ENCODE results near the gene ERCC2.
"Not testable (repeated sequence)": the region's sequence is repeated elsewhere in the genome, so short reads cannot be mapped to it uniquely, and the experiment has no call there.

DNA sequence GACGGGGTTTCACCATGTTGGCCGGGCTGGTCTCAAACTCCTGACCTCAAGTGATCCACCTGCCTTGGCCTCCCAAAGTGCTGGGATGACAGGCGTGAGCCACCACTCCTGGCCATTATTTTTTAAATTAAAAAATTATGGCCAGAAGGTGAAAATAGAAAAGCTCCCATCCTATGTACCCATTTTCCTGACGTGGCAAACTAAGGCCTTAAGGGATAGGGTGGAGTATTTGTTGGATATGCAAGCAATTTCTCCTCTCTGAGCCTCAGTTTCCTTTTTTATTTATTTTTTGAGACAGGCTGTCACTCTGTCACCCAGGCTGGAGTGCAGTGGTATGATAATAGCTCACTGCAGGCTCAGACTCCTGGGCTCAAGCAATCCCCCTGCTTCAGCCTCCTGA lies 35.5 kb downstream of the ERCC2 start:
- TF ChIP-seq, protein P1, sequence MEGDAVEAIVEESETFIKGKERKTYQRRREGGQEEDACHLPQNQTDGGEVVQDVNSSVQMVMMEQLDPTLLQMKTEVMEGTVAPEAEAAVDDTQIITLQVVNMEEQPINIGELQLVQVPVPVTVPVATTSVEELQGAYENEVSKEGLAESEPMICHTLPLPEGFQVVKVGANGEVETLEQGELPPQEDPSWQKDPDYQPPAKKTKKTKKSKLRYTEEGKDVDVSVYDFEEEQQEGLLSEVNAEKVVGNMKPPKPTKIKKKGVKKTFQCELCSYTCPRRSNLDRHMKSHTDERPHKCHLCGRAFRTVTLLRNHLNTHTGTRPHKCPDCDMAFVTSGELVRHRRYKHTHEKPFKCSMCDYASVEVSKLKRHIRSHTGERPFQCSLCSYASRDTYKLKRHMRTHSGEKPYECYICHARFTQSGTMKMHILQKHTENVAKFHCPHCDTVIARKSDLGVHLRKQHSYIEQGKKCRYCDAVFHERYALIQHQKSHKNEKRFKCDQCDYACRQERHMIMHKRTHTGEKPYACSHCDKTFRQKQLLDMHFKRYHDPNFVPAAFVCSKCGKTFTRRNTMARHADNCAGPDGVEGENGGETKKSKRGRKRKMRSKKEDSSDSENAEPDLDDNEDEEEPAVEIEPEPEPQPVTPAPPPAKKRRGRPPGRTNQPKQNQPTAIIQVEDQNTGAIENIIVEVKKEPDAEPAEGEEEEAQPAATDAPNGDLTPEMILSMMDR (IDR thresholded peaks at IDR 0.05; ENCODE audit: insufficient read depth, low read depth, low read length), result not testable (repeated sequence)
- not testable (repeated sequence) for TF ChIP-seq EZH2 (IDR thresholded peaks at IDR 0.05; ENCODE audit: insufficient read depth, low read length)
